Measurements from ENCODE around the gene OTUB1.

The OTUB1 gene

GRCh38 chr11:64005691-64006090, 19.5 kb downstream of the OTUB1 start:
- no peak for DNase-seq (ENCODE audit: low read depth)

- no peak for DNase-seq (ENCODE audit: low read depth)
Observed at GRCh38 chr11:64006398-64006797, 20.2 kb downstream of the OTUB1 start.

GRCh38 chr11:64007160-64007628, 21.0 kb downstream of the OTUB1 start:
- DNase-seq (ENCODE audit: low read depth) = no peak

GRCh38 chr11:64007629-64008282, 21.5 kb downstream of the OTUB1 start:
- DNase-seq (ENCODE audit: low read depth) = no peak

- DNase-seq (ENCODE audit: low read depth) = no peak
Observed at GRCh38 chr11:64008283-64008913, 22.2 kb downstream of the OTUB1 start.

GRCh38 chr11:64008914-64009633, 22.8 kb downstream of the OTUB1 start:
- no peak for DNase-seq (ENCODE audit: low read depth)

- no peak for DNase-seq (ENCODE audit: low read depth)
Observed at GRCh38 chr11:64009710-64010109, 23.5 kb downstream of the OTUB1 start.

- no peak for DNase-seq (ENCODE audit: low read depth)
Observed at GRCh38 chr11:64010783-64011182, 24.5 kb downstream of the OTUB1 start.

GRCh38 chr11:64011371-64011770, 25.1 kb downstream of the OTUB1 start:
- DNase-seq (ENCODE audit: low read depth) = no peak

- no peak for DNase-seq (ENCODE audit: low read depth)
Observed at GRCh38 chr11:64013141-64013896, 27.1 kb downstream of the OTUB1 start.

GRCh38 chr11:64014356-64014755, 28.1 kb downstream of the OTUB1 start:
- no peak for DNase-seq (ENCODE audit: low read depth)

GRCh38 chr11:64015510-64015909, 29.3 kb downstream of the OTUB1 start:
- no peak for DNase-seq (ENCODE audit: low read depth)

GRCh38 chr11:64015935-64016845, 30.0 kb downstream of the OTUB1 start:
- no peak for DNase-seq (ENCODE audit: low read depth)

- DNase-seq (ENCODE audit: low read depth) = no peak
Observed at GRCh38 chr11:64017945-64018224, 31.6 kb downstream of the OTUB1 start.

GRCh38 chr11:64018310-64018709, 32.1 kb downstream of the OTUB1 start:
- no peak for DNase-seq (ENCODE audit: low read depth)

GRCh38 chr11:64019106-64020037, 33.1 kb downstream of the OTUB1 start:
- no peak for DNase-seq (ENCODE audit: low read depth)

- no peak for DNase-seq (ENCODE audit: low read depth)
Observed at GRCh38 chr11:64020976-64021756, 34.9 kb downstream of the OTUB1 start.

- no peak for DNase-seq (ENCODE audit: low read depth)
Observed at GRCh38 chr11:64021757-64022093, 35.5 kb downstream of the OTUB1 start.

- no peak for DNase-seq (ENCODE audit: low read depth)
Observed at GRCh38 chr11:64022125-64022784, 36.0 kb downstream of the OTUB1 start.
